Measurements from ENCODE around the gene ZNF236. TPM values are rescaled to one million over a fixed set of nuclear protein-coding genes. Genes with fewer than 3 reads are reported as not detected.

ZNF236 gene
- polyA plus RNA-seq, 3 donors = 1.7 to 6.5 (median 2.4) TPM

GRCh38 chr18:76866666-76867065, 44.3 kb downstream of the ZNF236 start:
- Histone ChIP-seq H3K4me3 (replicated peaks in 1 of 3; ENCODE audit: low read depth in 2 of 3, low read length in 3 of 3) (no peak overlapping the region), H3K9ac (ENCODE audit: insufficient read depth, low read length, poor library complexity, severe bottlenecking) (no peak overlapping the region), H3K4me2 (replicated peaks; ENCODE audit: extremely low read depth, low read length, poor library complexity, severe bottlenecking) (no peak overlapping the region), H3K27me3 (ENCODE audit: control insufficient read depth in 2 of 2, insufficient read depth in 2 of 2, low read length in 2 of 2) (no peaks in the 10 kb centered on the region), H3K27ac (ENCODE audit: low read depth in 1 of 2, low read length in 2 of 2) (no peak overlapping the region), H4K20me1 (ENCODE audit: insufficient read depth, low read length) (no peaks in the 10 kb centered on the region), H2AFZ (ENCODE audit: insufficient read depth, low read depth, low read length, poor library complexity, severe bottlenecking) (no peak overlapping the region), H3K79me2 (ENCODE audit: insufficient read depth, low read length) (no peaks in the 10 kb centered on the region), H3K4me1 (ENCODE audit: control insufficient read depth in 1 of 2, insufficient read depth in 2 of 2, low read length in 2 of 2) (no peaks in the 10 kb centered on the region), H3K36me3 (replicated peaks in 1 of 2; ENCODE audit: control insufficient read depth in 1 of 2, insufficient read depth in 2 of 2, low read length in 2 of 2) (peaks cover 44 to 89% of the 10 kb centered on the region in 2 donors), H3K9me3 (replicated peaks in 1 of 2; ENCODE audit: control insufficient read depth in 1 of 2, insufficient read depth in 1 of 2, low read length in 2 of 2) (no peaks in the 10 kb centered on the region)
- no peaks in the 10 kb centered on the region for H3K9me3 Mint-ChIP-seq
- 74% methylated on average over 6 of the region's 9 CpGs for WGBS (ENCODE audit: insufficient coverage)
- no peak overlapping the region for H3K4me3 Mint-ChIP-seq
- peaks cover 0 to 2% (median 0%) of the 10 kb centered on the region in 3 donors for H3K27me3 Mint-ChIP-seq (ENCODE audit: low read depth in 3 of 3)
- no peak for TF ChIP-seq CTCF (IDR thresholded peaks at IDR 0.05)
- intact Hi-C loops (cut with micrococcal nuclease) = no loop called here
- no peak for DNase-seq
- H3K27ac Mint-ChIP-seq = peak overlapping the region in 1 of 7 donors; percentile 42
- no peaks in the 10 kb centered on the region for H3K4me1 Mint-ChIP-seq
- peaks cover 69 to 79% of the 10 kb centered on the region in 2 donors for H3K36me3 Mint-ChIP-seq

GRCh38 chr18:76873311-76873710, 51.0 kb downstream of the ZNF236 start:
- 99% methylated on average over 6 of the region's 6 CpGs for WGBS (ENCODE audit: insufficient coverage)
- H3K9me3 Mint-ChIP-seq = no peaks in the 10 kb centered on the region
- no peaks in the 10 kb centered on the region for H4K20me1 ChIP-seq (ENCODE audit: insufficient read depth, low read length)
- no peaks in the 10 kb centered on the region for H3K27me3 ChIP-seq (ENCODE audit: control insufficient read depth in 2 of 2, insufficient read depth in 2 of 2, low read length in 2 of 2)
- no peaks in the 10 kb centered on the region for H3K4me1 Mint-ChIP-seq
- H3K36me3 ChIP-seq (replicated peaks in 1 of 2; ENCODE audit: control insufficient read depth in 1 of 2, insufficient read depth in 2 of 2, low read length in 2 of 2) = peaks cover 59 to 90% of the 10 kb centered on the region in 2 donors
- TF ChIP-seq CTCF (IDR thresholded peaks at IDR 0.05) = no peak
- H3K79me2 ChIP-seq (ENCODE audit: insufficient read depth, low read length) = no peaks in the 10 kb centered on the region
- no peaks in the 10 kb centered on the region for H3K9me3 ChIP-seq (replicated peaks in 1 of 2; ENCODE audit: control insufficient read depth in 1 of 2, insufficient read depth in 1 of 2, low read length in 2 of 2)
- H3K4me3 Mint-ChIP-seq = no peak overlapping the region
- intact Hi-C loops (cut with micrococcal nuclease) = no loop called here
- no peak overlapping the region for H3K27ac ChIP-seq (ENCODE audit: low read depth in 1 of 2, low read length in 2 of 2)
- H3K9ac ChIP-seq (ENCODE audit: insufficient read depth, low read length, poor library complexity, severe bottlenecking) = no peak overlapping the region
- no peak overlapping the region for H2AFZ ChIP-seq (ENCODE audit: insufficient read depth, low read depth, low read length, poor library complexity, severe bottlenecking)
- H3K4me3 ChIP-seq (replicated peaks in 1 of 3; ENCODE audit: low read depth in 2 of 3, low read length in 3 of 3) = no peak overlapping the region
- H3K4me1 ChIP-seq (ENCODE audit: control insufficient read depth in 1 of 2, insufficient read depth in 2 of 2, low read length in 2 of 2) = no peaks in the 10 kb centered on the region
- DNase-seq = no peak
- peaks cover 66 to 76% of the 10 kb centered on the region in 2 donors for H3K36me3 Mint-ChIP-seq
- peak overlapping the region in 1 of 7 donors; percentile 43 for H3K27ac Mint-ChIP-seq
- no peak overlapping the region for H3K4me2 ChIP-seq (replicated peaks; ENCODE audit: extremely low read depth, low read length, poor library complexity, severe bottlenecking)
- H3K27me3 Mint-ChIP-seq (ENCODE audit: low read depth in 3 of 3) = no peaks in the 10 kb centered on the region
